ENCODE measurements around the gene SEMA3A.
"Not testable (repeated sequence)": the region's sequence is repeated elsewhere in the genome, so short reads cannot be mapped to it uniquely, and the experiment has no call there.

Gene SEMA3A

GRCh38 chr7:84177758-84178412 is 16.7 kb downstream of the SEMA3A start:
- Histone ChIP-seq H3K9ac (ENCODE audit: low read depth, low read length) (no peak overlapping the region), H3K4me3 (ENCODE audit: low read depth, low read length) (no peak overlapping the region), H3K36me3 (ENCODE audit: control insufficient read depth, insufficient read depth, low read length) (no peaks in the 10 kb centered on the region), H3K27me3 (ENCODE audit: control insufficient read depth, insufficient read depth, low read length) (no peaks in the 10 kb centered on the region), H3K9me3 (ENCODE audit: control insufficient read depth, insufficient read depth, low read length) (peaks cover 6% of the 10 kb centered on the region), H3K4me1 (ENCODE audit: control insufficient read depth, insufficient read depth, low read length) (no peaks in the 10 kb centered on the region)

- Histone ChIP-seq H3K9ac (ENCODE audit: low read depth, low read length) (no peak overlapping the region), H3K4me1 (ENCODE audit: control insufficient read depth, insufficient read depth, low read length) (no peaks in the 10 kb centered on the region), H3K9me3 (ENCODE audit: control insufficient read depth, insufficient read depth, low read length) (peaks cover 6% of the 10 kb centered on the region), H3K36me3 (ENCODE audit: control insufficient read depth, insufficient read depth, low read length) (no peaks in the 10 kb centered on the region), H3K27me3 (ENCODE audit: control insufficient read depth, insufficient read depth, low read length) (no peaks in the 10 kb centered on the region), H3K4me3 (ENCODE audit: low read depth, low read length) (no peak overlapping the region)
Measured at GRCh38 chr7:84176716-84177115, 17.9 kb downstream of the SEMA3A start.

DNA sequence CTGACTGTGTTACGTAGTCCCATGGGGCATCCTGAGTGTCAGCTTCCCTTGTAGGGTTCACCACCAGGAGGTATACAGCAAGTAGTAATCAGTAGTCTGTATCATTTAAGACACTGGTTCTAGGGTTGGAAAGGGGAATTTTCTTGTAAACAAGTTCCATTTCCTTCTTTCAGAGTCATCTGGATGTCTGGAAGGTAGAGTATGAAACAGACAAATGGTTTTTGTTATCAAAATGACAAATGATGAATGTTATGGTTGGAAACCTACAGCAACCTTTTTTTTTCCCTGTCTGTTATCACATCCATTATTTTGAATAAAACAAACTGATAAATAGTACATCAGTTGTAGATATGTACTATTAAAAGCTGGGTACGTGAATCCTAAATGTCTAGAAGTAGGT is 19.1 kb downstream of the SEMA3A start:
- Histone ChIP-seq H3K9me3 (ENCODE audit: control insufficient read depth, insufficient read depth, low read length) (peaks cover 6% of the 10 kb centered on the region), H3K36me3 (ENCODE audit: control insufficient read depth, insufficient read depth, low read length) (no peaks in the 10 kb centered on the region), H3K4me3 (ENCODE audit: low read depth, low read length) (no peak overlapping the region), H3K9ac (ENCODE audit: low read depth, low read length) (no peak overlapping the region), H3K27me3 (ENCODE audit: control insufficient read depth, insufficient read depth, low read length) (no peaks in the 10 kb centered on the region), H3K4me1 (ENCODE audit: control insufficient read depth, insufficient read depth, low read length) (no peaks in the 10 kb centered on the region)

DNA sequence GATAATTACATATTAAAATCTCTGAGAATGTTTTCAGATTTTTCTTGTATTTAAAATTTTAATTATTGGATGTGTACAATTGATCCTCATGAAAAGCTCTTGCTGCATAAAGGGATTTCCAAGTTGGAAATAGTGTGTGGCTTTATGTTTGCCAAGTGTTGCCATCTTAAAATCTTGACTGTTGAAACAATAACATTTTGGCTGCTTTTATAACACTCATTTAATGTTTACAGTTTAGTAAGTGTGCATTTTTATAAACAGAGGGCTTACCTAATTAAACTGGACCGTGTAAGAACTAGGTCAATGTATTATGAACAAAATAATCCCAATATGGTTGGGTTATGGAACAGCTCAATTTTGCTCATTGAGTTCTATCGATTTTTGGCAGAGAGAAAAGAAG is 23.9 kb downstream of the SEMA3A start:
- Histone ChIP-seq H3K9ac (ENCODE audit: low read depth, low read length) (no peak overlapping the region), H3K36me3 (ENCODE audit: control insufficient read depth, insufficient read depth, low read length) (no peaks in the 10 kb centered on the region)

GRCh38 chr7:84162584-84162983 is 32.0 kb downstream of the SEMA3A start:
- Histone ChIP-seq H3K4me1 (ENCODE audit: control insufficient read depth, insufficient read depth, low read length) (peaks cover 6% of the 10 kb centered on the region), H3K9me3 (ENCODE audit: control insufficient read depth, insufficient read depth, low read length) (no peaks in the 10 kb centered on the region), H3K4me3 (ENCODE audit: low read depth, low read length) (no peak overlapping the region), H3K36me3 (ENCODE audit: control insufficient read depth, insufficient read depth, low read length) (no peaks in the 10 kb centered on the region), H3K27me3 (ENCODE audit: control insufficient read depth, insufficient read depth, low read length) (no peaks in the 10 kb centered on the region), H3K9ac (ENCODE audit: low read depth, low read length) (no peak overlapping the region)

More for the DNA sequence above, 23.9 kb downstream of the SEMA3A start:
- Histone ChIP-seq H3K9me3 (ENCODE audit: control insufficient read depth, insufficient read depth, low read length) (peaks cover 6% of the 10 kb centered on the region), H3K4me3 (ENCODE audit: low read depth, low read length) (no peak overlapping the region), H3K4me1 (ENCODE audit: control insufficient read depth, insufficient read depth, low read length) (no peaks in the 10 kb centered on the region), H3K27me3 (ENCODE audit: control insufficient read depth, insufficient read depth, low read length) (no peaks in the 10 kb centered on the region)

DNA sequence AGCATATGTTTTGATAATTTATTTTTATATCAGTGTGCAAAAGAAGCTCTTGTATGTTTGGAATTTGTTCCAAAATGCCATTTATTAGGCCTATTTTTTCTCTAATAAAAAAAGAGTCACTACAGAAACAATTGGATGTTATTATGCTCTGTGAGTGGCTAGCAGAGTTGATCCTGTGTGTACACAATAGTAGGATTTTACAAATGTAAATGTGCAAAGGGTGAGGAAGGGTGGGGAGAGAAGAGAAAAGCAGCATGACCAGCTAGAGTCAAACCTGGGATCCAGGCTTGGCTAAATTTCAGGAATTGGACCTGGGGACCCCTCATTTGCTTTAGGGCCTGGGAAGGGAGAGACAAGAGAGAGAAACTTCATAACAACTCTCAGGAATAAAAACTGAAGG is 32.5 kb downstream of the SEMA3A start:
- H3K9me3 ChIP-seq (ENCODE audit: control insufficient read depth, insufficient read depth, low read length): no peaks in the 10 kb centered on the region
- peaks cover 11% of the 10 kb centered on the region for H3K4me1 ChIP-seq (ENCODE audit: control insufficient read depth, insufficient read depth, low read length)
- H3K4me3 ChIP-seq (ENCODE audit: low read depth, low read length): no peak overlapping the region
- H3K9ac ChIP-seq (ENCODE audit: low read depth, low read length): no peak overlapping the region
- H3K27me3 ChIP-seq (ENCODE audit: control insufficient read depth, insufficient read depth, low read length): no peaks in the 10 kb centered on the region
- no peaks in the 10 kb centered on the region for H3K36me3 ChIP-seq (ENCODE audit: control insufficient read depth, insufficient read depth, low read length)

- H3K9me3 ChIP-seq (ENCODE audit: control insufficient read depth, insufficient read depth, low read length): no peaks in the 10 kb centered on the region
- H3K9ac ChIP-seq (ENCODE audit: low read depth, low read length): no peak overlapping the region
- H3K27me3 ChIP-seq (ENCODE audit: control insufficient read depth, insufficient read depth, low read length): no peaks in the 10 kb centered on the region
- H3K4me3 ChIP-seq (ENCODE audit: low read depth, low read length): no peak overlapping the region
- H3K4me1 ChIP-seq (ENCODE audit: control insufficient read depth, insufficient read depth, low read length): peaks cover 11% of the 10 kb centered on the region
- H3K36me3 ChIP-seq (ENCODE audit: control insufficient read depth, insufficient read depth, low read length): no peaks in the 10 kb centered on the region
Measured at GRCh38 chr7:84161398-84161797, 33.2 kb downstream of the SEMA3A start.

DNA sequence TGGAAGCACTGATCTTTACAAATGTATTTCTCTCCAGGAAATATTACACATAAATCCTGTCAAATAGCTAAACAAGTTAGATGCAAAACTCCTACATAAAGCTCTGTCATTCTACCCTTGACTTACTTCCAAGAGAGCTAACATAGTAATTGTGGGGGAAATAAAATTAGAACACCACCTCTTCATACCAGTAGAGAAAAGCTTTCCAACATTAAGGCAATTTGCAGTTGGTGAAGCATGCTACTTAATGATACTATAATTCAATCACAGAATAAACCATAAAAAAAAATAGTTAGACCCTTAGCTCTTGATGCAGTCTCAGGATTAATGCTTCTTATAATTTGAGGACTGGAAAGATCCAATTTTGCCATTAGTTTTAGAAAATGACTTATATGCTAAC is 35.2 kb downstream of the SEMA3A start:
- Histone ChIP-seq H3K9me3 (ENCODE audit: control insufficient read depth, insufficient read depth, low read length) (no peaks in the 10 kb centered on the region), H3K36me3 (ENCODE audit: control insufficient read depth, insufficient read depth, low read length) (no peaks in the 10 kb centered on the region), H3K4me3 (ENCODE audit: low read depth, low read length) (no peak overlapping the region), H3K4me1 (ENCODE audit: control insufficient read depth, insufficient read depth, low read length) (peaks cover 11% of the 10 kb centered on the region), H3K27me3 (ENCODE audit: control insufficient read depth, insufficient read depth, low read length) (no peaks in the 10 kb centered on the region), H3K9ac (ENCODE audit: low read depth, low read length) (no peak overlapping the region)

DNA sequence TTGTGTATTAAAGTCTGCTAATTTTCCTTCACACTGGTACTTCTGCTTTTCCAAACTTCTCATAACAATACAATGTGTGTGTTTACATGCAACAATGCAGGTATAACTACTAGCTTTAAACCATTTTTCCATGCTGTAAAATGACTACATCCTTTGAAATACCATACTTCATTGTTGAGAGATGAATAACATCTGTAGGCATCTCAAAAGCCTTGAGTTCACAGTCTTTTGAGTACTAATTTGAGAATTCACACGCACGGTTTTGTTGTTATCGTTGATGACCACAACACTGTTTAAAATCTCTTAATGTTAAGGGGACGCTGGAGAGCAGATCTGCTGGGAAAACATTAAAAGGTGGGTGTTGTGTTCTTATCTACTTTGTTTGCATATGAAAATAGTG is 37.4 kb downstream of the SEMA3A start:
- Histone ChIP-seq H3K36me3 (ENCODE audit: control insufficient read depth, insufficient read depth, low read length) (no peaks in the 10 kb centered on the region), H3K4me1 (ENCODE audit: control insufficient read depth, insufficient read depth, low read length) (peaks cover 8% of the 10 kb centered on the region), H3K9me3 (ENCODE audit: control insufficient read depth, insufficient read depth, low read length) (no peaks in the 10 kb centered on the region), H3K9ac (ENCODE audit: low read depth, low read length) (no peak overlapping the region), H3K27me3 (ENCODE audit: control insufficient read depth, insufficient read depth, low read length) (no peaks in the 10 kb centered on the region), H3K4me3 (ENCODE audit: low read depth, low read length) (no peak overlapping the region)

DNA sequence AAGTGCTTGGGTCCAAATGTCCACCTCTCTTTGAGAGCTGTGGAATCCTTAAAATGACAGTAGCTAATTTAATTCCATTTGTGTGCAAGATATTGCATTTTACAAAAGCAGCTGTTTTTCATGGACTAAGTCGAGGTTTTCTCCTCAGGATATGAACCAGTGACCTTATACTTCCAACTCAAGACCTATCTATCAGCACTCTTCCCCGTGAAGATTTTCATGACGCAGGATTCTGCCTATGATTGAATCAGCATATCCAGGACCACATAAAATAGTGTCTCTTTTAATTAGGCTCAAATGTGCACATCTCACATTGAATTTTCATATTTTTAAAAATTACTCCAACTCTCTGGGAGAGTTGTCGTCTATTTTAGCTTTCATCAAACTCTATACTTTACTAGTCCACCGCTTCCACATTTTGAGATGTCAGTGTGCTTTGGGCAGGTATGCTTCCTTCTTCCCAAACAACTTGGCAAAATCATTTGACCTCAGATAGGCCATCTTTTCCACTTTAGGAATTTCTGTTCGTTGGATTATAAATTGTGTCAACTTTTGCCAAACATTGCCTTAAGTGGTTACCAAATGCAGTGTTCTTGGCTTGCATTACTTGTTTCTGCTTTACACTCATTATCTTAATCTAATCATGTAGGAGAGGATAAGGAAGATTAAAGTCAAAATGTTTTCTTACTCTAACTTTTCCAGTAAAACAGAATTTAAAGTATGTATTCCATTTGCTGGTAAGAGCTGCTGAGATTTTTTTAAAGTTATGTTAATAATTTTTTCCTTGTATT is 39.4 kb downstream of the SEMA3A start:
- peaks cover 8% of the 10 kb centered on the region for H3K4me1 ChIP-seq (ENCODE audit: control insufficient read depth, insufficient read depth, low read length)
- H3K9ac ChIP-seq (ENCODE audit: low read depth, low read length): no peak overlapping the region
- H3K4me3 ChIP-seq (ENCODE audit: low read depth, low read length): no peak overlapping the region
- no peaks in the 10 kb centered on the region for H3K27me3 ChIP-seq (ENCODE audit: control insufficient read depth, insufficient read depth, low read length)
- no peaks in the 10 kb centered on the region for H3K9me3 ChIP-seq (ENCODE audit: control insufficient read depth, insufficient read depth, low read length)
- no peaks in the 10 kb centered on the region for H3K36me3 ChIP-seq (ENCODE audit: control insufficient read depth, insufficient read depth, low read length)

GRCh38 chr7:84152995-84153394 is 41.6 kb downstream of the SEMA3A start:
- no peak overlapping the region for H3K4me3 ChIP-seq (ENCODE audit: low read depth, low read length)
- no peaks in the 10 kb centered on the region for H3K27me3 ChIP-seq (ENCODE audit: control insufficient read depth, insufficient read depth, low read length)
- no peaks in the 10 kb centered on the region for H3K9me3 ChIP-seq (ENCODE audit: control insufficient read depth, insufficient read depth, low read length)
- H3K4me1 ChIP-seq (ENCODE audit: control insufficient read depth, insufficient read depth, low read length): peaks cover 8% of the 10 kb centered on the region
- no peak overlapping the region for H3K9ac ChIP-seq (ENCODE audit: low read depth, low read length)
- no peaks in the 10 kb centered on the region for H3K36me3 ChIP-seq (ENCODE audit: control insufficient read depth, insufficient read depth, low read length)

- H3K9ac ChIP-seq (ENCODE audit: low read depth, low read length); H3K27me3 ChIP-seq (ENCODE audit: control insufficient read depth, insufficient read depth, low read length); H3K36me3 ChIP-seq (ENCODE audit: control insufficient read depth, insufficient read depth, low read length); H3K4me1 ChIP-seq (ENCODE audit: control insufficient read depth, insufficient read depth, low read length); H3K9me3 ChIP-seq (ENCODE audit: control insufficient read depth, insufficient read depth, low read length): not testable (repeated sequence)
- H3K4me3 ChIP-seq (ENCODE audit: low read depth, low read length): peak overlapping the region; percentile 47
Measured at GRCh38 chr7:84150370-84150769, 44.2 kb downstream of the SEMA3A start.
